SK-N-SH (cell line): ENCODE data around the gene RIN3.

Experiments
- CHD2 ChIP-seq: fragments of 150-350 bp; IDR thresholded peaks from 2 replicates; pipeline ENCODE4 v1.6.1; 2018; ENCODE audit warnings: low read length; ENCODE audit not compliant: partially characterized antibody
- CTCF ChIP-seq: fragments of 200-600 bp; sonication (generic); IDR thresholded peaks from 2 replicates; pipeline ENCODE4 v1.6.1; 2017; ENCODE audit warnings: antibody characterized with exemption, mild to moderate bottlenecking, moderate library complexity
- EP300 ChIP-seq, 2 experiments: IDR thresholded peaks; 2 replicates each; pipeline versions ENCODE4 v1.4.0 to v1.6.1; 2012; ENCODE audit warnings: borderline replicate concordance in 1 of 2, low read depth in 1 of 2, low read length in 1 of 2

GRCh38 chr14:92563359-92563758 is 49.8 kb downstream of the RIN3 start:
- TF ChIP-seq EP300 (IDR thresholded peaks at IDR 0.05; ENCODE audit: borderline replicate concordance in 1 of 2, low read depth in 1 of 2, low read length in 1 of 2) (no peak), CTCF (no peak), CHD2 (no peak)
